LNCAP (cell line): Measurements from ENCODE around the gene COL15A1.

Experiments used
- TF ChIP-seq, protein P1 (sequence below): fragments of 450-650 bp; IDR thresholded peaks from 2 replicates; pipeline ENCODE4 v1.5.1; 2017; ENCODE audit warnings: mild to moderate bottlenecking

COL15A1 gene

DNA sequence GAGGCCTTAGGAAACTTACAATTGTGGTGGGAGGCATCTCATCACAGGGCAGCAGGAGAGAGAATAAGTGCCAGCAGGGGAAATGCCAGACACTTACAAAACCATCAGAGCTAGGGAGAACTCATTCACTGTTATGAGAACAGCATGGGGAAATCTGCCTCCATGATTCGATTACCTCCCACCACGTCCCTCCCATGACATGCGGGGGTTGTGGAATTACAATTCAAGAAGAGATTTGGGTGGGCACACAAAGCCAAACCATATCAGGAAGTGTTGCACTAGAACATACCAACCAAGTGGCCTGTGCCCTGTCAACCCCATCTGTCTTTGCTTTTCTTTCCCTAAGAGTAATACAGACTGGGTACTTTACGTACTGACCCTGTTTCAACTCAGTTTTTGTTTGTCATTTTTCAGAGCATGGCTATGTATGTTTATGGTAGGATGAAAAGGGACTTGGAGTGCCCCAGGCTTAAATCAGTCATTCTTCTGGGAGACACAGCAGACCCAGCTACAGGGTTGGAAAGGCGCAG lies 102.9 kb downstream of the COL15A1 start:
- TF ChIP-seq, protein P1, sequence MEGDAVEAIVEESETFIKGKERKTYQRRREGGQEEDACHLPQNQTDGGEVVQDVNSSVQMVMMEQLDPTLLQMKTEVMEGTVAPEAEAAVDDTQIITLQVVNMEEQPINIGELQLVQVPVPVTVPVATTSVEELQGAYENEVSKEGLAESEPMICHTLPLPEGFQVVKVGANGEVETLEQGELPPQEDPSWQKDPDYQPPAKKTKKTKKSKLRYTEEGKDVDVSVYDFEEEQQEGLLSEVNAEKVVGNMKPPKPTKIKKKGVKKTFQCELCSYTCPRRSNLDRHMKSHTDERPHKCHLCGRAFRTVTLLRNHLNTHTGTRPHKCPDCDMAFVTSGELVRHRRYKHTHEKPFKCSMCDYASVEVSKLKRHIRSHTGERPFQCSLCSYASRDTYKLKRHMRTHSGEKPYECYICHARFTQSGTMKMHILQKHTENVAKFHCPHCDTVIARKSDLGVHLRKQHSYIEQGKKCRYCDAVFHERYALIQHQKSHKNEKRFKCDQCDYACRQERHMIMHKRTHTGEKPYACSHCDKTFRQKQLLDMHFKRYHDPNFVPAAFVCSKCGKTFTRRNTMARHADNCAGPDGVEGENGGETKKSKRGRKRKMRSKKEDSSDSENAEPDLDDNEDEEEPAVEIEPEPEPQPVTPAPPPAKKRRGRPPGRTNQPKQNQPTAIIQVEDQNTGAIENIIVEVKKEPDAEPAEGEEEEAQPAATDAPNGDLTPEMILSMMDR, result no peak

DNA sequence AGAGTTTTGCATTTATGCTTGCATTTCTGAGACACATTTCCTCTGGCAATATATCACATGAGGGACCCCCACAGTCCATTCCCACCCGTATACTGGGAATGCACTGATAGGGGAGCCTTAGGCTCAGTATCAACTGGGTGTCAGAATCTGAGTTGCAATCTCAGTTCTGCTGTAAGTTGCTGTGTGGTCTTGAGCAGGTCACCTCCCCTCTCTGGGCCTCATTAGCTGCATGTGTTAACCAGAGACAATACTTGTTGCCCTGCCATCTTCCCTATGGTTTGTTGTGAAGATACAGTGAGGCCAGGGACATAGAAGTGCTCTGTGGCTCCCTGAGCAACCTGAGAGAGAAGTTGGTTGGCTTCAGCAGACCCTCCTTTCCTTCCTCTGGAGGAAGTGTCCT lies 105.5 kb downstream of the COL15A1 start:
- TF ChIP-seq, protein P1, result no peak

DNA sequence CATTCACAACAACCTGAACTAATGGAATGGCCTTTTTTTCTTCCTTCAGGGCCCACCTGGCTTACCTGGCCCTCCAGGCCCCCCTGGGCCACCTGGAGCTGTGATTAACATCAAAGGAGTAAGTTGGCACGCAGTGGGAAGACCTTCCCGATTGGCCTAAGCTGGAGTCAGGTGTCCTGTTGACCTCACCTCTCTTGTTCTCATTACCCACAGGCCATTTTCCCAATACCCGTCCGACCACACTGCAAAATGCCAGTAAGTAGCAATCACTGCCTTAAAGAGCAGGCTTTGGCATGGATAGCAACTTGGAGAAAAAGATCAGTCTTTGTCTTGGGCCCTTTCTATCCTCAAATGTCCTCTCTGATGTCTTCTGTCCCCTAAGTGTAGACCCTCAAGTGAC lies 105.9 kb downstream of the COL15A1 start:
- TF ChIP-seq, protein P1, result no peak

DNA sequence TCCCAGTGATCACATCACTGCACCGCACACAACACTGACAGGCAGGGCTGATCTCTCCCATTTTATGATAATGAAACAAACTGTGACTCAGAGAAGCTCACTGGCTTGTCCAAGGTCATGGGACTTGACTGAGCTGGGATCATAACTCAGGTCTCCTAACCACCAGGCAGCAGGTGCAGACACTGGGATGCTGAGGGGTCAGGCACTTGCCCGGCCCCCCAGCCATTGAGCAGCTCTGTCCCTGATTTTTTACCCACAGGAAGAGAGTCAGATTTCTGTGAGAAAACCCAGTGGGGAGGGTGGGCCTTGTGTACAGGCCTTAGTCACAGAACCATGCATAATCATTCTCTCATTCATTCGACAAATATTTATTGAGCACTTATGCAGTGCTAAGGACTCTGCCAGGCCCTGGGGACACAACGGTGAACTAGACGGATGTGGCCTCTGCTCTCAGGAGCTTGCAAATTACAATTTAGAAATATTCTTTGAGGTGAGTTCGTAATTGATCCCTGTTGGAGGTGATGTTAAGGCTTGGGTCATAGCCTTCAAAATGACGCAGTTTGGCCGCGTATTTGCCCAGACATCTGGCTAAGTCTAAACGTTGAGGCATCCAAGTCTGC lies 106.7 kb downstream of the COL15A1 start:
- TF ChIP-seq, protein P1, result no peak

DNA sequence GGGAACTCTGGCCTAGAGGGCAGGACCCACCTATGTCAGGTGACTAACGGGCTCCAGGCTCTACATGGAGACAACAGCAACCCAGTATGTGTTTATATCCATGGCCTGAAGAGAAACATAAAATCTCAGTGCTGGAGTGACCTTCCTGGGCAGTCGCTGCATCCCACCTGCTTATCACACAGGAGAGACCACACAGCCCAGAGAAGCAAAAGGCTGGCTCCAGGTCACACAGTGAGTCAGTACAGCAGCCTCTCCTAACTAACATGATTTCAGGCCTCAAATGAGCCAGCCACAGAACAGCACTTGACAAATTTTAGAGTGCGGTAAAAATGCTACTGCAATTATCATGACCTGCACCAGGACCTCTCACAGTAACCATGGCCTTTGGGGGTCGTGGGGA lies 107.2 kb downstream of the COL15A1 start:
- TF ChIP-seq, protein P1, result no peak

DNA sequence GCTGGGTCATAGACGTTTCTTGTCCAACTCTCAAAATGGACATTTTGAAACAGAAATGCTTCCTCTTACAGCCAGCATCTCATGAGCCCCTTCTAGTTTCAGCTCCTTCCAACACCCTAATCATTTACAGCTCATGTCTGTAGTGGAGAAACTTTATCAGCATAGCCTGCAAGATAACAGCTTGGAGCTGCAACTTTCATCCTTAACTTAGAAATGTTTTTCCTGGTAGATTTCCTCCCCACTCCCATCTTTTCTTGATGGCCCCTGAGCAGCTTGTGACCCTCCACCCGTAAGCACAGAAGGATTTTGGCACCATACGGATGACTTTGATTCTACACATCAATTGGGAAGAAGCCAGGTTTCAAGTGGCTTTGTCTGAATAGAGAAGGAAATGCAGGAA lies 107.7 kb downstream of the COL15A1 start:
- TF ChIP-seq, protein P1, result no peak

DNA sequence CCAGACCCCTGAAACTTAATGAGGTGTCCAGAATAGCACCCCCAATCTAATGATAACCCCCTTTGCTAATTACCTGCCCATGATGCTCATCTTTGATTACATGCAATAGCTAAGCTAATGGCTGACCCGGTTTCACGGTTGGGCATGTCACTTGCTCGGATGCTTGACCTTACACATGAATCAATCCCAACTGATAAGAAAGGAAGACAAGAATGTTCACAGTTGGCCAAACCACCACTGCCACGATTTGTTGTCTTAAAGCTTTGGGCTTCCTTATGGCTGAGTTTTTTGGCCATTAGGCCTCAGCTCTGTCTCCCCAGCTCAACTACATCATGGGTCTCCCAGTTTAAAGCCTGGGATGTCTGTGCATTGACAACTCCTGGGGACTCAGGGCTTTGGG lies 108.1 kb downstream of the COL15A1 start:
- TF ChIP-seq, protein P1, result no peak
